Adrenal gland (tissue), 19 donors: Measurements from ENCODE around the gene COL6A1. TPM values are rescaled to one million over a fixed set of nuclear protein-coding genes. Genes with fewer than 3 reads are reported as not detected.

ENCODE experiments used
- DNase-seq, 7 donors: peaks; one replicate each; pipeline ENCODE4 v3.0.0-alpha.2; 2019 to 2020
- H3K27ac ChIP-seq, 5 donors: fragments of 200-600 bp; sonication (generic) in 4 of 5; 1 replicate in 3 of 5; 2 replicates in 2 of 5; pipeline versions ENCODE4 v1.5.1 to v1.8.0; 2016 to 2020; ENCODE audit warnings: mild to moderate bottlenecking in 1 of 5
- H3K27me3 ChIP-seq: fragments of 200-600 bp; 2 replicates; pipeline ENCODE4 v1.8.0; 2021
- H3K36me3 ChIP-seq, 2 donors: fragments of 200-600 bp; replicated peaks in 1 of 2; 1 replicate in 1 of 2; 2 replicates in 1 of 2; pipeline versions ENCODE4 v1.5.1 to v1.8.0; 2018 to 2022
- H3K4me1 ChIP-seq, 2 donors: fragments of 200-600 bp; replicated peaks in 1 of 2; 1 replicate in 1 of 2; 2 replicates in 1 of 2; pipeline versions ENCODE4 v1.5.1 to v1.8.0; 2018 to 2021
- H3K4me3 ChIP-seq, 4 donors: fragments of 200-600 bp; sonication (generic) in 3 of 4; one replicate each; pipeline ENCODE4 v1.5.1; 2016 to 2018
- H3K9me3 ChIP-seq, 3 donors: fragments of 200-600 bp; sonication (generic) in 1 of 3; replicated peaks in 1 of 3; 1 replicate in 2 of 3; 2 replicates in 1 of 3; pipeline versions ENCODE4 v1.5.1 to v1.8.0; 2016 to 2021
- POLR2A ChIP-seq, 2 donors: fragments of 450-650 bp; IDR thresholded peaks; one replicate each; pipeline ENCODE4 v1.6.1; 2017; ENCODE audit warnings: antibody characterized with exemption in 2 of 2, mild to moderate bottlenecking in 2 of 2, moderate library complexity in 1 of 2
- WGBS, 4 donors: extraction: QIAGEN DNeasy Blood & Tissue Kit in 2 of 4; methylation state at CpG; one replicate each; pipeline versions ENCODE4 v1.1.5 to v1.1.7; 2013 to 2017; 5-methylcytosine and 5-hydroxymethylcytosine counted together
- intact Hi-C, 2 donors: fragments of 100-400 bp; cut with DNase I; formaldehyde crosslinking; loops; one replicate each; pipeline versions ENCODE4 v1.14.1 to v1.15.0; 2022 to 2023
- long read RNA-seq, 10 donors: library from polyadenylated mRNA in 3 of 10; unstranded in 2 of 10; stranded (forward) in 1 of 10; transcript quantifications; one replicate each; pipeline ENCODE4 v2.0.0 and lab custom pipeline, GENCODE V29; 2021 to 2026
- polyA plus RNA-seq, 3 donors: library from polyadenylated mRNA; stranded (reverse); fragments of 200-250 nt in 2 of 3; fragments of 350-450 nt in 1 of 3; fragmentation: Illumina TruSeq in 1 of 3; extraction: RNeasy Lipid Tissue Mini Kit (QIAGEN cat#74804) in 1 of 3; gene quantifications; one replicate each; pipeline ENCODE4 v1.2.3, GENCODE V29; 2013 to 2014
- total RNA-seq, 9 donors: library from RNA; depleted of rRNA in 4 of 9; stranded (reverse); fragments of >200 nt in 4 of 9; fragments of 120-200 nt in 1 of 9; fragmentation: NEBNext Ultra II Directional in 1 of 9; extraction: Animal tissue kit (Norgen Biotek cat#: 25700) in 1 of 9; gene quantifications; one replicate each; pipeline versions ENCODE4 v1.1.0 to v1.2.4, GENCODE V29; 2013 to 2023
- TF ChIP-seq, protein P1 (sequence below), 6 experiments: fragments of 450-650 bp in 4 of 6; fragments of 200-600 bp in 2 of 6; sonication (generic) in 1 of 6; IDR thresholded peaks; 1 replicate in 5 of 6; 2 replicates in 1 of 6; pipeline versions ENCODE4 v1.5.1 to v1.8.0; 2016 to 2021; ENCODE audit warnings: antibody characterized with exemption in 6 of 6, mild to moderate bottlenecking in 2 of 6, moderate library complexity in 1 of 6
- donor health status: healthy with polysubstance abuse.
- donor health status: Bipolar disorder and iron deficiency.
- donor health status: DM: yes; HTN: yes; CAD: no.
- donor health status: DM: no; HTN: no; CAD: no.
- donor health status: DM: no; HTN: no; CAD: no.
- donor health status: DM: yes; HTN: yes; CAD: no.

Gene COL6A1, protein sequence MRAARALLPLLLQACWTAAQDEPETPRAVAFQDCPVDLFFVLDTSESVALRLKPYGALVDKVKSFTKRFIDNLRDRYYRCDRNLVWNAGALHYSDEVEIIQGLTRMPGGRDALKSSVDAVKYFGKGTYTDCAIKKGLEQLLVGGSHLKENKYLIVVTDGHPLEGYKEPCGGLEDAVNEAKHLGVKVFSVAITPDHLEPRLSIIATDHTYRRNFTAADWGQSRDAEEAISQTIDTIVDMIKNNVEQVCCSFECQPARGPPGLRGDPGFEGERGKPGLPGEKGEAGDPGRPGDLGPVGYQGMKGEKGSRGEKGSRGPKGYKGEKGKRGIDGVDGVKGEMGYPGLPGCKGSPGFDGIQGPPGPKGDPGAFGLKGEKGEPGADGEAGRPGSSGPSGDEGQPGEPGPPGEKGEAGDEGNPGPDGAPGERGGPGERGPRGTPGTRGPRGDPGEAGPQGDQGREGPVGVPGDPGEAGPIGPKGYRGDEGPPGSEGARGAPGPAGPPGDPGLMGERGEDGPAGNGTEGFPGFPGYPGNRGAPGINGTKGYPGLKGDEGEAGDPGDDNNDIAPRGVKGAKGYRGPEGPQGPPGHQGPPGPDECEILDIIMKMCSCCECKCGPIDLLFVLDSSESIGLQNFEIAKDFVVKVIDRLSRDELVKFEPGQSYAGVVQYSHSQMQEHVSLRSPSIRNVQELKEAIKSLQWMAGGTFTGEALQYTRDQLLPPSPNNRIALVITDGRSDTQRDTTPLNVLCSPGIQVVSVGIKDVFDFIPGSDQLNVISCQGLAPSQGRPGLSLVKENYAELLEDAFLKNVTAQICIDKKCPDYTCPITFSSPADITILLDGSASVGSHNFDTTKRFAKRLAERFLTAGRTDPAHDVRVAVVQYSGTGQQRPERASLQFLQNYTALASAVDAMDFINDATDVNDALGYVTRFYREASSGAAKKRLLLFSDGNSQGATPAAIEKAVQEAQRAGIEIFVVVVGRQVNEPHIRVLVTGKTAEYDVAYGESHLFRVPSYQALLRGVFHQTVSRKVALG
- total RNA-seq (100 to 1,000 TPM in 7 of 9 donors, 10 to 100 TPM in 2; 28.9 to 362 (median 145) TPM), polyA plus RNA-seq (100 to 1,000 TPM in 2 of 3 donors, 10 to 100 TPM in 1; 22.3 to 490 (median 341) TPM)
- long read RNA-seq, donor 1: 0 reads
- long read RNA-seq, donor 2, partial matches to known transcripts: 11 of 11 reads
- long read RNA-seq, donor 2, other reads (novel, unspliced or antisense): 0 of 11 reads
- long read RNA-seq, donor 3, partial matches to known transcripts: 0 of 1 reads
- long read RNA-seq, donor 3, other reads (novel, unspliced or antisense): 0 of 1 reads
- long read RNA-seq, donor 4, partial matches to known transcripts: 4 of 5 reads
- long read RNA-seq, donor 4, other reads (novel, unspliced or antisense): 1 of 5 reads
- long read RNA-seq, donor 5, transcript COL6A1-204 (3 exons, 968 nt): major isoform, 5 of 45 reads
- long read RNA-seq, donor 5, partial matches to known transcripts: 7 of 45 reads
- long read RNA-seq, donor 5, other reads (novel, unspliced or antisense): 31 of 45 reads
- long read RNA-seq, donor 6, partial matches to known transcripts: 3 of 8 reads
- long read RNA-seq, donor 6, other reads (novel, unspliced or antisense): 4 of 8 reads
- long read RNA-seq, donor 7, partial matches to known transcripts: 0 of 3 reads
- long read RNA-seq, donor 7, other reads (novel, unspliced or antisense): 0 of 3 reads
- long read RNA-seq, donor 8, partial matches to known transcripts: 0 of 3 reads
- long read RNA-seq, donor 8, other reads (novel, unspliced or antisense): 0 of 3 reads
- long read RNA-seq, donor 9, partial matches to known transcripts: 0 of 1 reads
- long read RNA-seq, donor 9, other reads (novel, unspliced or antisense): 0 of 1 reads
- long read RNA-seq, donor 10, partial matches to known transcripts: 0 of 3 reads
- long read RNA-seq, donor 10, other reads (novel, unspliced or antisense): 0 of 3 reads

DNA sequence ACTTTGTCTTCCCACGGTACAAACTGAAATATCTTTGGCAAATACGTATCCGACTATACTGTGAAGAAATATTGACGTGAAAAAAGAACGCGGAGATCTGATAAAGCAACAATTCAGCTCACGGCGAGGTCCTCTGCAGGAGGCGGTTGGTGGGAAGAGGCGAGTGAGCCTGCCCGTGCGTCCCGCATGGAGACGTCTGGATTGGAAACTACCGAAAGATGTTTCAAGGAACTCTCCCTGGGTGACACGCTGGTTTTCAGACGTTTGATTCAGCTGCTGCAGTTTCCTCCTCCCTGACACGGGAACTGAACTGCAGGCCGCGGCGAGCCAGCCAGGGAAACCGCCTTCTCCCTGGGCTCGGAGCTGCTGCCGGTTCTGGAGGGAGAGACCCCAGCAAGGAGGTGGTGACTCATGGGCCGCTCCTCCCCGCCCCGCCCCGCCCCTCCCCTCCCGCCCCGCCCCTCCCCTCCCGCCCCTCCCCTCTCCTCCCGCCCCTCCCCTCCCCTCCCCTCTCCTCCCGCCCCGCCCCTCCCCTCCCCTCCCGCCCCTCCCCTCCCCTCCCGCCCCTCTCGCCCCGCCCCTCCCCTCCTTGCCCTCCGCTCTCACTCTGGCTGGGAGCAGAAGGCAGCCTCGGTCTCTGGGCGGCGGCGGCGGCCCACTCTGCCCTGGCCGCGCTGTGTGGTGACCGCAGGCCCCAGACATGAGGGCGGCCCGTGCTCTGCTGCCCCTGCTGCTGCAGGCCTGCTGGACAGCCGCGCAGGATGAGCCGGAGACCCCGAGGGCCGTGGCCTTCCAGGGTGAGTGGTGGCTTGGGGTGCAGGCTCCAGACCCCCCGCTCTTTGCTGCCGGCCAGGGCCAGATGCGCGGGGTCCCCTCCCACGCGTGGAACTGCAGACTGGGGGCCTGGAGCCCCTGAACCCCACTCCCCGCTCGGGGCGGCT, at the start of gene COL6A1:
Gene COL6A1, plus strand, starts transcription at position 620 of the 941 bp plus-strand sequence. Its CDS starts 81 bp downstream, at position 701.
- peak; percentile 49 to 66 for TF ChIP-seq POLR2A (IDR thresholded peaks at IDR 0.05)
- TF ChIP-seq, protein P1, sequence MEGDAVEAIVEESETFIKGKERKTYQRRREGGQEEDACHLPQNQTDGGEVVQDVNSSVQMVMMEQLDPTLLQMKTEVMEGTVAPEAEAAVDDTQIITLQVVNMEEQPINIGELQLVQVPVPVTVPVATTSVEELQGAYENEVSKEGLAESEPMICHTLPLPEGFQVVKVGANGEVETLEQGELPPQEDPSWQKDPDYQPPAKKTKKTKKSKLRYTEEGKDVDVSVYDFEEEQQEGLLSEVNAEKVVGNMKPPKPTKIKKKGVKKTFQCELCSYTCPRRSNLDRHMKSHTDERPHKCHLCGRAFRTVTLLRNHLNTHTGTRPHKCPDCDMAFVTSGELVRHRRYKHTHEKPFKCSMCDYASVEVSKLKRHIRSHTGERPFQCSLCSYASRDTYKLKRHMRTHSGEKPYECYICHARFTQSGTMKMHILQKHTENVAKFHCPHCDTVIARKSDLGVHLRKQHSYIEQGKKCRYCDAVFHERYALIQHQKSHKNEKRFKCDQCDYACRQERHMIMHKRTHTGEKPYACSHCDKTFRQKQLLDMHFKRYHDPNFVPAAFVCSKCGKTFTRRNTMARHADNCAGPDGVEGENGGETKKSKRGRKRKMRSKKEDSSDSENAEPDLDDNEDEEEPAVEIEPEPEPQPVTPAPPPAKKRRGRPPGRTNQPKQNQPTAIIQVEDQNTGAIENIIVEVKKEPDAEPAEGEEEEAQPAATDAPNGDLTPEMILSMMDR (IDR thresholded peaks at IDR 0.05): no peak
- Histone ChIP-seq H3K9me3 (no peaks in the 10 kb centered on the region), H3K36me3 (peaks cover 0 to 19% of the 10 kb centered on the region in 2 donors), H3K27me3 (no peaks in the 10 kb centered on the region), H3K4me1 (peaks cover 0 to 3% of the 10 kb centered on the region in 2 donors), H3K4me3 (peak within 1 kb of the TSS in 2 of 4 donors; percentile 67 to 84), H3K27ac (peak within 1 kb of the TSS in 2 of 5 donors; percentile 80 to 84)
- 0 to 1% (median 1%) methylated on average over 16 to 51 of the region's 63 CpGs for WGBS, 4 donors
- intact Hi-C loops: loop anchor here in 1 of 2 donors (10.0 kb wide), 1 partner anchor 113 kb away; the partner anchor contains the start of gene COL6A2
- peak; percentile 74 to 87 (median 82) for DNase-seq

DNA sequence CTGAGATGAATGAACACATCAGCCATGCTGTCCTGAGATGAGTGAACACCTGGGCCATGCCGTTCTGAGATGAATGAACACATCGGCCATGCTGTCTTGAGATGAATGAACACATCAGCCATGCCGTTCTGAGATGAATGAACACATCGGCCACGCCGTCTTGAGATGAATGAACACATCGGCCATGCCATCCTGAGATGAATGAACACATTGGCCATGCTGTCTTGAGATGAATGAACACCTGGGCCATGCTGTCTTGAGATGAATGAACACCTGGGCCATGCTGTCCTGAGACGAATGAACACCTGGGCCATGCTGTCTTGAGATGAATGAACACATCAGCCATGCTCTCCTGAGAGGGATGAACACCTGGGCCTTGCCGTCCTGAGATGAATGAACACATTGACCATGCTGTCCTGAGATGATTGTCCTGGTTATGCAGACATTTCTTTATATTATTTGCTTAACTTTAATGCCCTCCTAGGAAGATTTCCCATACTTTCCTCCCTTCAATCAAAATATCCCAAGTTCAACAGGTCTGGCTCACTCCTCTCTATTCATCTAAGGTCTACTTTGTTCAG, 48.6 kb upstream of the COL6A1 start:
- H3K4me3 ChIP-seq: no peak overlapping the region
- H3K27me3 ChIP-seq: no peaks in the 10 kb centered on the region
- peaks cover 0 to 10% (median 0%) of the 10 kb centered on the region in 3 donors for H3K9me3 ChIP-seq
- TF ChIP-seq POLR2A (IDR thresholded peaks at IDR 0.05): no peak
- TF ChIP-seq, protein P1 (IDR thresholded peaks at IDR 0.05): no peak
- no peaks in the 10 kb centered on the region for H3K4me1 ChIP-seq
- no peaks in the 10 kb centered on the region for H3K36me3 ChIP-seq
- WGBS, 4 donors: 61 to 71% (median 70%) methylated on average over 7 to 9 of the region's 9 CpGs
- intact Hi-C loops: no loop called here
- no peak for DNase-seq
- H3K27ac ChIP-seq: no peak overlapping the region
